ENCODE data around the gene HOXC13.

The HOXC13 gene

GRCh38 chr12:53944209-53944608 lies 5.6 kb downstream of the HOXC13 start:
- in situ Hi-C loops (cut with MboI; ENCODE audit: low pct_unique_long_range_greater_than_20kb, low sequenced_read_pairs, unreplicated experiment) = loop anchor here (25.0 kb wide), 1 partner anchor 93 kb away; the partner anchor contains the start of genes HOXC5 and HOXC6
- no peak for DNase-seq (ENCODE audit: low spot score)
- no peak for TF ChIP-seq CTCF (IDR thresholded peaks at IDR 0.05; ENCODE audit: extremely low read depth, insufficient read depth, missing control alignments)

GRCh38 chr12:53944907-53945847 lies 6.5 kb downstream of the HOXC13 start:
- TF ChIP-seq CTCF (IDR thresholded peaks at IDR 0.05; ENCODE audit: extremely low read depth, insufficient read depth, missing control alignments) = no peak
- no peak for DNase-seq (ENCODE audit: low spot score)

GRCh38 chr12:53947743-53948142 lies 9.1 kb downstream of the HOXC13 start:
- in situ Hi-C loops (cut with MboI; ENCODE audit: low pct_unique_long_range_greater_than_20kb, low sequenced_read_pairs, unreplicated experiment) = loop anchor here (25.0 kb wide), 1 partner anchor 90 kb away; the partner anchor contains the start of genes HOXC5 and HOXC6

More at GRCh38 chr12:53944907-53945847, 6.5 kb downstream of the HOXC13 start:
- in situ Hi-C loops (cut with MboI; ENCODE audit: low pct_unique_long_range_greater_than_20kb, low sequenced_read_pairs, unreplicated experiment) = loop anchor here (25.0 kb wide), 1 partner anchor 92 kb away; the partner anchor contains the start of genes HOXC5 and HOXC6

GRCh38 chr12:53948650-53949593 lies 10.3 kb downstream of the HOXC13 start:
- TF ChIP-seq CTCF (IDR thresholded peaks at IDR 0.05; ENCODE audit: extremely low read depth, insufficient read depth, missing control alignments) = no peak
- no peak for DNase-seq (ENCODE audit: low spot score)
- in situ Hi-C loops (cut with MboI; ENCODE audit: low pct_unique_long_range_greater_than_20kb, low sequenced_read_pairs, unreplicated experiment) = loop anchor here (25.0 kb wide), 1 partner anchor 88 kb away; the partner anchor contains the start of genes HOXC5 and HOXC6

More at GRCh38 chr12:53947743-53948142, 9.1 kb downstream of the HOXC13 start:
- no peak for TF ChIP-seq CTCF (IDR thresholded peaks at IDR 0.05; ENCODE audit: extremely low read depth, insufficient read depth, missing control alignments)
- no peak for DNase-seq (ENCODE audit: low spot score)

- in situ Hi-C loops (cut with MboI; ENCODE audit: low pct_unique_long_range_greater_than_20kb, low sequenced_read_pairs, unreplicated experiment) = loop anchor here (25.0 kb wide), 1 partner anchor 87 kb away; the partner anchor contains the start of genes HOXC5 and HOXC6
- DNase-seq (ENCODE audit: low spot score) = no peak
Observed at GRCh38 chr12:53949631-53950436, 11.2 kb downstream of the HOXC13 start.

More at GRCh38 chr12:53949631-53950436, 11.2 kb downstream of the HOXC13 start:
- TF ChIP-seq CTCF (IDR thresholded peaks at IDR 0.05; ENCODE audit: extremely low read depth, insufficient read depth, missing control alignments) = no peak

Measured in GM13977 (cell line).